Muscle layer of colon (tissue), 2 donors: Measurements from ENCODE around the gene ALS2CL.
A peak's percentile ranks its signal among the peaks of the same experiment; 100 is the strongest.

Experiments used
- H3K27ac ChIP-seq: one replicate; pipeline ENCODE4 v1.7.0; 2013; ENCODE audit warnings: low read depth, mild to moderate bottlenecking, low read length, moderate library complexity
- H3K27me3 ChIP-seq, 2 donors: one replicate each; pipeline ENCODE4 v1.7.0; 2013; ENCODE audit warnings: low read length in 2 of 2, mild to moderate bottlenecking in 2 of 2; ENCODE audit not compliant: insufficient read depth in 2 of 2, control insufficient read depth in 1 of 2
- H3K36me3 ChIP-seq: one replicate; pipeline ENCODE4 v1.7.0; 2013; ENCODE audit warnings: mild to moderate bottlenecking, low read length; ENCODE audit not compliant: insufficient read depth
- H3K4me1 ChIP-seq: one replicate; pipeline ENCODE4 v1.7.0; 2013; ENCODE audit warnings: mild to moderate bottlenecking, low read length; ENCODE audit not compliant: insufficient read depth
- H3K4me3 ChIP-seq, 2 donors: one replicate each; pipeline ENCODE4 v1.7.0; 2013; ENCODE audit warnings: low read length in 2 of 2, low read depth in 1 of 2, mild to moderate bottlenecking in 1 of 2, moderate library complexity in 1 of 2
- H3K9ac ChIP-seq: one replicate; pipeline ENCODE4 v1.7.0; 2013; ENCODE audit warnings: low read length
- H3K9me3 ChIP-seq: one replicate; pipeline ENCODE4 v1.7.0; 2013; ENCODE audit warnings: mild to moderate bottlenecking, low read length
- donor health status: abdominal sarcoma.
- donor health status: Adenocarcinoma of cecum.

Gene ALS2CL

DNA sequence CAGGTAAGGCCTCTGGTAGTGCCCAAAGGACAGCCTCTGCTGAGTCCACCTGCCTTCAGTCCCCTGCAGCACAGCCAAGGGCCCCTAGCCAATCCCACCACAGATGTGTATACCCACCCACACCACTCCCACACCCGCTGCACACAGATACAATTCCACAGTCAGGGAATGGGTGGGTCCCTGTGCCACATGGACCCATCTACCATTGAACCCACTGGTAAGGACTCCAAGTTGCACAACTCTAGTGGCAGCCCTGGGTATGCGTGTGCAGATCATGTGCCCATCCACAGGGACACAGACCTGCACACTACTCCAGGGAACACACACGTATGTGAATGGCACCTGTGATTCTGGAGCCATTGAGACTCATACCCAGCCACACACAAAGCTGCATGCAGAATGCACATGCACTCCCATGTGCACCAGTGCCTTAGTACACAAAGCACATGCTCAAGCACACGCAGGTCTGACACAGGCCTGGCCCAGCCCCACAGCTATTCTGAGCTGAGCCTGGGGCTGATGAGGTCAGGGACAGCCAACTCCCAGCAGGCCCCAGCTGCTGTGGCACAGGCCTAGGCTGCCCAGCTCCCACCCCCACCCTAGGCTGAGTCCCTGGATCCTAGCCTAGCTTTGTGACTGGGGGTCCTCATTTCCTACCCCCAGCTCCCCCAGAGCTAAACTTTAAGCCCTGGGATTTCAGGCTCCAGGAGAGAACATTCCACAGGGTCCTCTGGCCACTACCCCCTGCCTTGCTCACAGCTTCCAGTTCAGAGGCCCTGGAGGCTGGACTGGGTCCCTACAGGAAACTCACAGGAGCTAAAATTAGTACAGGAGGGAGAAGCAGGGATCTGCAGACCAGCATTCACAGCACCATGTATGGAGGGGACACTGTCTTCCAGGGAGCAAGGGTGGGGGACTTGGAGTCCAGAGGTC, 2.7 kb upstream of the ALS2CL start:
- Histone ChIP-seq H3K36me3 (no peaks in the 10 kb centered on the region), H3K27ac (no peak overlapping the region), H3K9me3 (no peaks in the 10 kb centered on the region), H3K9ac (no peak overlapping the region), H3K27me3 (peaks cover 0 to under 1% of the 10 kb centered on the region in 2 donors), H3K4me1 (peaks cover 43% of the 10 kb centered on the region), H3K4me3 (no peak overlapping the region)

DNA sequence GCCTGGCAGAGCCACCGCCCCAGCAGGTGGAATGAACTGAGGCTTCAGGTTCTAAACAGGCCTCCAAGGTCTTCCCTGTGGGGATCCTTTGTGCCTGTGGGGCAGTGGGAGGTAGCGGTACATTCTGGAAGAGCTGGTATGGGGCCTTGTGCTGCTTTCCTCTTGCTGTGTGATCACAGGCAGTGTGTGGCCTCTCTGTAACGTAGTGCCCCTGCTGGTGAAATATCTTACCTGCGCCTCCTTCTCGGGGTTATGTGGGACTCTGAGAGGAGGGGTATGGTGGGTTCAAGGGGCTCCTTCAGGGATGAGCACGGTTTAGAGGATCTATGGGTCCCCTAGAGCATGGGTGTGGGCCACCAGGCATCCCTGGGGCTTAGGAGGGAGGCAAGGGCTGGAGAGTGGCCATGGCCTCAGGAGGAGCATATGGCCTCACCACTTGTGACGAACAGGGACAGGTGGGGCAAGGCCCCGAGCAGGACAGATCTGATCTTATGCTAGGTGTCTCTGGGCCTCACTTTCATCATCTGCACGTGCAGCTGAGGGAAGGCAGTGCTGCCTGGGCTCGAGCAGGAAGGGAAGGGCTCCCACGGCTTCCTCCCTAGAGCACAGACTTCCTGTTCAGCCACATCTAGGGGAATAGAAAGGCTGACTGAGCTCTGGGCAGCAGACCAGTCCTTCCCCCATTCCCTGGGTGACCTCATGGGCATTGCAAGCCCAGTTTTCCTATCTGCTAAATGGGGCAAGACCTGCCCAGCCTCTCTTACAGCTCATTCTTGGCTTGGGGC, 1.9 kb upstream of the ALS2CL start:
- H3K27ac ChIP-seq = no peak overlapping the region
- no peaks in the 10 kb centered on the region for H3K9me3 ChIP-seq
- H3K27me3 ChIP-seq = no peaks in the 10 kb centered on the region
- H3K4me1 ChIP-seq = peaks cover 38% of the 10 kb centered on the region
- no peak overlapping the region for H3K9ac ChIP-seq
- no peaks in the 10 kb centered on the region for H3K36me3 ChIP-seq
- H3K4me3 ChIP-seq = no peak overlapping the region

DNA sequence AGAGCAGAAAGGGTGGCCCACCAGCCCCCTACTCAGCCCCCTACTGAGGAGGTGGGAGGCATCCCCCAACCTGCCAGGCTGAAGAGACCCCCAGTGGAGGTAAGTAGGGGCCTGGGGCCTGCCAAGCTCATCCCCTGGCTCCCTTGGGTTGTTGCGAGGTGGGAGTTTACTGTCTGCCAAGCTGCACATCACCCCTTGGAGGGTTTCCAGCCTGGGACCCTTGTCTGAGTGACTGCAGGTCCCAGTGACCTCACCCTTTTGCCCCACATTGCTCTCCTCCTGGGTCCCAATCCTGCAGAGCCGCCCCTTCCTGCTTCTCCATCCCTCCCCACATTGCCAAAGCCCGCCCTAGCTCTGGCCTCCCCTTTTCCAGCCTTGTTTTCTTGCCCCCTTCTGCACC, 1.0 kb upstream of the ALS2CL start:
- Histone ChIP-seq H3K9ac (no peak overlapping the region), H3K4me1 (peaks cover 38% of the 10 kb centered on the region)

DNA sequence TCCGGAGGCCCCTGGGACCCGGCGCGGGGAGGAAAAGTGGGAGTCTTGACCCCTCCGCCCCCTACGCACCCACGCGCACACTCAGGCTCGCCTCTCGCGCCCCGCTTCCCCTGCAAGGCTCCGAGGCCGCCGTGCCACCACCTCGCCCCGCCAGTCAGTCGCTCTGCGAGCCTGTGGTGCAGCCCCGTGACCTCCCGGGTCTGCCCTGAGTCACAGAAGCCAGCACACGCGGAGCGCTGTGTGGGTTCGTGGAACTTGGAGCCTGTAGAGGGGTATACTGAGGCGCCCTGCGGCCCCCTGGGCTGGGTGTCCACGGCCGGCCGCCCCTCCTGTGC, 380 bp upstream of the ALS2CL start:
- no peak overlapping the region for H3K4me3 ChIP-seq
- H3K9ac ChIP-seq = no peak overlapping the region
- no peaks in the 10 kb centered on the region for H3K27me3 ChIP-seq
- H3K36me3 ChIP-seq = no peaks in the 10 kb centered on the region
- no peak overlapping the region for H3K27ac ChIP-seq
- no peaks in the 10 kb centered on the region for H3K9me3 ChIP-seq
- peaks cover 38% of the 10 kb centered on the region for H3K4me1 ChIP-seq

More for the DNA sequence above, 1.0 kb upstream of the ALS2CL start:
- no peaks in the 10 kb centered on the region for H3K36me3 ChIP-seq
- no peaks in the 10 kb centered on the region for H3K9me3 ChIP-seq
- no peak overlapping the region for H3K27ac ChIP-seq
- no peak overlapping the region for H3K4me3 ChIP-seq
- no peaks in the 10 kb centered on the region for H3K27me3 ChIP-seq

DNA sequence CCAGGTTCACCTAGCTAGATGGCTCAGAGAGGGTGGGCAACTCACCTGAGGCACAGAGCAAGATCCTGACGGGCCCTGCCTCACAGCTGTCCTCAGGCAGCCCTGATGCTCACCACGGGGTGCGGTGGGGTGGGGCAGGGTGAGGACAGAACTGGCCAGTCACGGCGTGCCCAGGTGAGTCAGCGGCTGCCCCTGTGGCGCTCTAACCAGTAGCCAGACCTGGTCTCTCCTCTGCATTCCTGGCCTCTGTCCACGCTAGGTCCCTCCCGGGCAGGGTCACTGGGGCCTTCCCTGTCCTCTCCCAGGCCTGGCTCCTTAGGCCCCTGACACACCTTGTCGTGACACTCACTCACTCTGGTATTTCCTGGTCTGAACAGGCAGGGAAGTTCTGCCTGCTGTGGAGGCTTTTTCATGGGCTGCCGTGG, 901 bp downstream of the ALS2CL start:
- Histone ChIP-seq H3K9ac (no peak overlapping the region), H3K9me3 (no peaks in the 10 kb centered on the region), H3K27ac (no peak overlapping the region), H3K4me3 (peak overlapping the region; percentile 68 to 72), H3K27me3 (no peaks in the 10 kb centered on the region), H3K36me3 (no peaks in the 10 kb centered on the region), H3K4me1 (peaks cover 37% of the 10 kb centered on the region)

DNA sequence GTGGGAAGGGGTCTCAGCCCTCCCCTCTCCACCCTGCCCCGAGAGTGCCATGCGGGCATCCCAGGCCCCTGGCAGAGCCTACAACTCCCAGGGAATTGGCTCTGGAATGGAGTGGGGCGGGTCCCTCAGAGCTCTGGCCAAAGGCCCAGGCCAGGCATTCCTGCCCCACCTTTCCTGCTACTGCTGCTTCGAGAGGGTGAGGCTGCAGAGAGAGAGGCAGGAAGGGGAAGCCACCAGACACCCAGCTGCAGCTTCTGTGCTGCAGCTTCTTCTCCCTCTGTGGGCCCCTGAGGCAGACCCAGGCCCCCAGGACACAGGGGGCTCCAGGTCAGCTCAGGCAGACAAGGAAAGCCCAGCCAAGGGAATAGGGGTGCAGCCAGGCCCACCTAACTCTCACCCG, 2.7 kb downstream of the ALS2CL start:
- no peaks in the 10 kb centered on the region for H3K9me3 ChIP-seq
- H3K36me3 ChIP-seq = no peaks in the 10 kb centered on the region
- no peak overlapping the region for H3K27ac ChIP-seq
- H3K4me3 ChIP-seq = no peak overlapping the region
- peaks cover 21% of the 10 kb centered on the region for H3K4me1 ChIP-seq
- no peak overlapping the region for H3K9ac ChIP-seq
- no peaks in the 10 kb centered on the region for H3K27me3 ChIP-seq

DNA sequence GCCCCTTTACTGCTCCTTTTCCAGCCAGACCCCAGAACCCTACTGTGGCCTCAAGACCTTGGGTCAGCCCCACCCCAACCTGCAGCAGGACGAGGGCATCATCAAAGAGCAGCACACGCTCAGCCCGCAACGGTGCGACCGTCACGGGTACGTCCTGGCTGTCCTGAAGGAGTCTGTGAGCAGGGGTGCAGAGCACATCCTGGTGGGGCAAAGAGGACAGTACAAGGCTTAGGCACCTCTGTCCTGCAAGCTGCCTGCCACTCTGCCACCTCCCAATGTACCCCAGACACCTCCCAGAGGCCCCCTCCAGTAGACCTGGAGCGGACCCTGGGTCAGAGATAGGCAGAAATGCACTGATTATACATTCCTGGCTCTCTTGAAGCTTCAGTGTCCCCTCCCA, 8.0 kb downstream of the ALS2CL start:
- H3K4me3 ChIP-seq = no peak overlapping the region
- no peaks in the 10 kb centered on the region for H3K4me1 ChIP-seq
- no peaks in the 10 kb centered on the region for H3K27me3 ChIP-seq
- no peak overlapping the region for H3K27ac ChIP-seq
- H3K9ac ChIP-seq = no peak overlapping the region
- no peaks in the 10 kb centered on the region for H3K9me3 ChIP-seq
- no peaks in the 10 kb centered on the region for H3K36me3 ChIP-seq

DNA sequence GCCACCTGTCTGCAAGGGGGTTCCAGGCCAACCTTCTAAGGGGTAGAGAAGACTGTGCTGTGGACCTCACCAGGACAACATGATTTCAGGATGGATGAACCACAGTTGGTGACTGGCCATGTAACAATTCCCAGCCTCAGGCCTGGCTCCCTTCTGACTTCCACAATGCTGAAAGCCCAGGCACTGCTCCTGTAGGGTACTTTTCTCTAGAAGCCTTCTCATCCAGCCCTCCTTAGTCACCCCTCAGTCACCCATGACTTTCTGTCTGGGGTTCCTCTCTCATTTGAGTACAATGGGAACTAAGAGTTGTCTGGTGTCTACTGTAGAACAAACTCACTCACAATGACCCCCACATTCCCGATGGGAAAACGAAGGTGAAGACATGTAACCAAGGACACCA, 8.6 kb downstream of the ALS2CL start:
- H3K27me3 ChIP-seq = no peaks in the 10 kb centered on the region
- H3K9ac ChIP-seq = no peak overlapping the region
- H3K27ac ChIP-seq = no peak overlapping the region
- H3K9me3 ChIP-seq = no peaks in the 10 kb centered on the region
- H3K36me3 ChIP-seq = no peaks in the 10 kb centered on the region
- no peak overlapping the region for H3K4me3 ChIP-seq
- no peaks in the 10 kb centered on the region for H3K4me1 ChIP-seq

DNA sequence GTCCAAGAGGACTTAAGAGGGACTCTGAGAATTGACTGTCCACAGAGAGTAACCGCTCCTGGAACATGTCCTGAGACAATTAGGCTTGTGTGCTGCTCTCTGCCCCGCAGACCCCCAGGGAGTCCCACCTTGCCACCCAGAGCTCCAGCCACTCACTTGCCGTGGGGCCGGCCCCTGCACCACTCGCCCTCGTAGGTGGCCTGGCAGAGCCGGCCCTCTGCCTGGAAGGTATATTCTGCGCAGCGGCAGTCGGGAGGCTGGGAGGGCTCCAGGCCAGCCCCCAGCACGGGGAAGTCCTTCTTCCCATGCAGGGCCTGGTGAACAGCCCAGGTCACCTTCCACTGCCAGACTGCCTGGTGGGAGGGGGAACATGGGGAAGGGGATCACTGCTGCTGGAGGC, 10.5 kb downstream of the ALS2CL start:
- no peak overlapping the region for H3K27ac ChIP-seq

DNA sequence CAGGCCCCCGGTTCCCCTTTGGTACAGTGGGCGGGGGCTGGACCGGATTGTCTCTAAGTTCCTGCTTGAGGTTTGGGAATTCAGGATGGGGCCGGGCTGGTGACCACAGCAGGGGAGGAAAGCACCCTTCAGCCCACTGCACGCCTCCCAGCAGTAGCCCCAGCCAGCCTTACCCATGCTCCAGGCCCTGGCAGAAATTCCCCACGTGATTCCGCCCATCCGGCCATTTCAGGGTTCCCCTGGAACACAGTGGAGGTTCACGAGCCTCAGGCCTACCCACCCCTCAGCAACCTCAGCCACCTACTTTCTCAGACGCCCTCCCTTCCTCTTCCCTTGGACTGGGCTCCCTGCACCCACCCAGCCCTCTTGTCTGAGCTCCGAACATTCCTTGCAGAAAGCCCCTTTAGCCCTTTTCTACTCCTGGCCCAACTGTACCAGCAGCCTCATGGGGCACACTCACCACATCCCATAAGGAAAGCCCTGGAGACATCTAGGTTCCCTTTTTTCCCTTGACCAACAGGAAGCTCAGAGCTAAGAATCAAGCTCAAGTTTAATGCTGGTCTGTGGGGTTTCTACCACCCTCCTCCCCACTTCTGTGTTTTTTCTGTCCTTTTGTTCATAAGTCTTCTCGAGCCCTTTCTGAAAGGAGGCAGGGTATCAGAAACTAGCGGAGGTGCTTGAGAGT, 11.5 kb downstream of the ALS2CL start:
- no peak overlapping the region for H3K27ac ChIP-seq
- H3K4me3 ChIP-seq = no peak overlapping the region
- no peak overlapping the region for H3K9ac ChIP-seq
- H3K4me1 ChIP-seq = peaks cover 2% of the 10 kb centered on the region
- no peaks in the 10 kb centered on the region for H3K27me3 ChIP-seq
- H3K9me3 ChIP-seq = no peaks in the 10 kb centered on the region
- no peaks in the 10 kb centered on the region for H3K36me3 ChIP-seq

More for the DNA sequence above, 10.5 kb downstream of the ALS2CL start:
- H3K9ac ChIP-seq = no peak overlapping the region
- no peak overlapping the region for H3K4me3 ChIP-seq
- no peaks in the 10 kb centered on the region for H3K4me1 ChIP-seq
- H3K27me3 ChIP-seq = no peaks in the 10 kb centered on the region
- H3K36me3 ChIP-seq = no peaks in the 10 kb centered on the region
- H3K9me3 ChIP-seq = no peaks in the 10 kb centered on the region

DNA sequence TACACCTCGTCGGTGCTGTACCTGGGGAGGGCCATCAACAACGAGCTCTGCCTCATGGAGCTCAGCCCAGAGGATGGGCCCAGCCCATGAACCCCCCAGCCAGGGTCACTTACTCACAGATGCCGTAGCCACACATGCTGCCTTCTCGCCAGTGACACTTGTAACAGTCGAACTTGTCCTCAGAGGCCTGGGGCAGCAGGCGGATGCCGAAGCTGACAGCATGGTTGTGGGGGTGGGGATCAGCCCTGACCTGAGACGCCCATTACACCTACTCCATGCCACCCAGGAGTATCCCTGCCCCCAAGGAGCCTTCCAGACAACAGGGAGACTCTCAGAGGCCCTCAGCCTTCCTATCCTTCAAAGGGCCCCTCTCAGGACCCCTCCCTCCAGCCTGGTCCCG, 12.1 kb downstream of the ALS2CL start:
- H3K9me3 ChIP-seq = no peaks in the 10 kb centered on the region
- no peaks in the 10 kb centered on the region for H3K36me3 ChIP-seq
- H3K9ac ChIP-seq = no peak overlapping the region
- H3K27ac ChIP-seq = no peak overlapping the region
- H3K4me1 ChIP-seq = peaks cover 4% of the 10 kb centered on the region
- H3K4me3 ChIP-seq = no peak overlapping the region
- H3K27me3 ChIP-seq = no peaks in the 10 kb centered on the region
